Measurements from ENCODE around the gene DOC2A. TPM values are rescaled to one million over a fixed set of nuclear protein-coding genes. Genes with fewer than 3 reads are reported as not detected.

Gene DOC2A
- total and polyA plus RNA-seq, 2 donors (not counting 1 experiment from before 2014, with no cell fraction given), result not detected

- Mint-ChIP-seq H3K27ac (peak within 1 kb of the TSS; percentile 94), H3K27me3 (no peaks in the 10 kb centered on the region), H3K4me1 (peaks cover 43% of the 10 kb centered on the region), H3K4me3 (peak within 1 kb of the TSS; percentile 98), H3K9me3 (ENCODE audit: insufficient read depth) (no peaks in the 10 kb centered on the region)
- POLR2A ChIA-PET, result interaction anchor here (0.5 to 1.2 kb wide), 4 partner anchors 11 to 922 kb away, joined by 3 to 9 read pairs (median 4); partner anchors contain the start of gene TAOK2
- H3K27ac ChIP-seq (ENCODE audit: low read length in 2 of 2), result peak within 1 kb of the TSS; percentile 94 to 97
- H3K9me3 ChIP-seq (ENCODE audit: control extremely low read depth in 1 of 3, control insufficient read depth in 2 of 3, insufficient read depth in 1 of 3, low read length in 2 of 3), result no peaks in the 10 kb centered on the region
- intact Hi-C loops (cut with micrococcal nuclease), result loop anchor here (1.0 to 5.0 kb wide), 8 partner anchors 23 to 661 kb away; partner anchors contain the start of genes ALDOA, CDIPT, FBRS and KCTD13
- peaks cover 15 to 22% of the 10 kb centered on the region in 2 donors for H3K4me1 ChIP-seq (ENCODE audit: control insufficient read depth in 2 of 2, insufficient read depth in 2 of 2, low read length in 2 of 2)
- CTCF ChIA-PET, result interaction anchor here (0.5 to 1.0 kb wide), 4 partner anchors 9 to 698 kb away, joined by 3 to 6 read pairs (median 4); partner anchors contain the start of gene ALDOA
- peaks cover 0 to 44% of the 10 kb centered on the region in 2 experiments for H3K36me3 ChIP-seq (replicated peaks in 1 of 2; ENCODE audit: control extremely low read depth in 1 of 2, control insufficient read depth in 1 of 2, extremely low read depth in 1 of 2, insufficient read depth in 2 of 2, low read length in 1 of 2)
- H3K4me2 ChIP-seq (replicated peaks; ENCODE audit: low read depth, low read length, poor library complexity, severe bottlenecking), result peak within 1 kb of the TSS; percentile 83
- peak; percentile 96 for ATAC-seq (ENCODE audit: low read depth)
- no peaks in the 10 kb centered on the region for H3K27me3 ChIP-seq (replicated peaks in 1 of 4; ENCODE audit: control extremely low read depth in 1 of 4, control insufficient read depth in 3 of 4, insufficient read depth in 4 of 4, low read length in 3 of 4)
- H3K4me3 ChIP-seq (ENCODE audit: control extremely low read depth in 1 of 5, extremely low read depth in 1 of 5, insufficient read depth in 1 of 5, low read depth in 2 of 5, low read length in 4 of 5), result peak within 1 kb of the TSS; percentile 89 to 100 (median 98)
- peak; percentile 97 for DNase-seq
- TF ChIP-seq, protein P1, sequence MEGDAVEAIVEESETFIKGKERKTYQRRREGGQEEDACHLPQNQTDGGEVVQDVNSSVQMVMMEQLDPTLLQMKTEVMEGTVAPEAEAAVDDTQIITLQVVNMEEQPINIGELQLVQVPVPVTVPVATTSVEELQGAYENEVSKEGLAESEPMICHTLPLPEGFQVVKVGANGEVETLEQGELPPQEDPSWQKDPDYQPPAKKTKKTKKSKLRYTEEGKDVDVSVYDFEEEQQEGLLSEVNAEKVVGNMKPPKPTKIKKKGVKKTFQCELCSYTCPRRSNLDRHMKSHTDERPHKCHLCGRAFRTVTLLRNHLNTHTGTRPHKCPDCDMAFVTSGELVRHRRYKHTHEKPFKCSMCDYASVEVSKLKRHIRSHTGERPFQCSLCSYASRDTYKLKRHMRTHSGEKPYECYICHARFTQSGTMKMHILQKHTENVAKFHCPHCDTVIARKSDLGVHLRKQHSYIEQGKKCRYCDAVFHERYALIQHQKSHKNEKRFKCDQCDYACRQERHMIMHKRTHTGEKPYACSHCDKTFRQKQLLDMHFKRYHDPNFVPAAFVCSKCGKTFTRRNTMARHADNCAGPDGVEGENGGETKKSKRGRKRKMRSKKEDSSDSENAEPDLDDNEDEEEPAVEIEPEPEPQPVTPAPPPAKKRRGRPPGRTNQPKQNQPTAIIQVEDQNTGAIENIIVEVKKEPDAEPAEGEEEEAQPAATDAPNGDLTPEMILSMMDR (IDR thresholded peaks at IDR 0.05), result no peak
- TF ChIP-seq EZH2 (IDR thresholded peaks at IDR 0.05; ENCODE audit: borderline replicate concordance, insufficient read depth, low read depth, low read length, poor library complexity, severe bottlenecking), result no peak
- 2% methylated on average over 65 of the region's 65 CpGs for WGBS (ENCODE audit: insufficient coverage)
- H3K79me2 ChIP-seq (ENCODE audit: control insufficient read depth, insufficient read depth, low read length), result peaks cover 13% of the 10 kb centered on the region
- peaks cover 12% of the 10 kb centered on the region for H4K20me1 ChIP-seq (ENCODE audit: control insufficient read depth, insufficient read depth, low read length, poor library complexity, severe bottlenecking)
- peak within 1 kb of the TSS; percentile 97 for H3K9ac ChIP-seq (ENCODE audit: low read length)
- H2AFZ ChIP-seq (ENCODE audit: insufficient read depth, low read depth, low read length, poor library complexity, severe bottlenecking), result peak within 1 kb of the TSS; percentile 96
Measured at GRCh38 chr16:29995911-29996765, 14.7 kb downstream of the DOC2A start, which contains the start of gene INO80E. TSS of gene INO80E (plus strand) at chr16:29996241. CDS start at chr16:29996311, 70 bp downstream.

Measured in B cell (primary cell).